GM21390 (cell line): ENCODE data around the gene GSG1L.

ENCODE experiments used
- ATAC-seq: cut with Tn5 transposase; IDR thresholded peaks from one replicate; pipeline ENCODE4 v1.9.1; 2021; ENCODE audit not compliant: unreplicated experiment

Gene GSG1L

DNA sequence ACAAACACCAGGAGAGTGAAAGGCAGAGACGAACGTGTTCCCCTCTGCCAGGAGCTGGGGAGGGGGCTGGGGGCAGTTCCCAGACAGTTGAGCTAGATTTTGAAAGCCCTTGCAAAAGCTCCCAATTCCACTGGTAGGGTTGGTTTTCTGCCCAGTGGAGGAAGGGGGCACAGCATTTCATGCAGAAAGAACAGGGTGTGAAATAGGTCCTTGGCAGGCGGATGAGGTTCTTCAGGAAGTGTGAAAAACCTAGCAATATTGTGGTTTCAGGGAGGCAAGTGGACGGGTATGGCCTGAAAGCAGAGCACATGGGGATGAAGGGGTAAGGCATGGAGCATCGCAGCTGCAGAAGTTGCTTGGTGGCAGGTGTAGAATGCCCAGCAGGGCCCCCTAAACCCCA is 265.3 kb downstream of the GSG1L start:
- ATAC-seq = no peak

DNA sequence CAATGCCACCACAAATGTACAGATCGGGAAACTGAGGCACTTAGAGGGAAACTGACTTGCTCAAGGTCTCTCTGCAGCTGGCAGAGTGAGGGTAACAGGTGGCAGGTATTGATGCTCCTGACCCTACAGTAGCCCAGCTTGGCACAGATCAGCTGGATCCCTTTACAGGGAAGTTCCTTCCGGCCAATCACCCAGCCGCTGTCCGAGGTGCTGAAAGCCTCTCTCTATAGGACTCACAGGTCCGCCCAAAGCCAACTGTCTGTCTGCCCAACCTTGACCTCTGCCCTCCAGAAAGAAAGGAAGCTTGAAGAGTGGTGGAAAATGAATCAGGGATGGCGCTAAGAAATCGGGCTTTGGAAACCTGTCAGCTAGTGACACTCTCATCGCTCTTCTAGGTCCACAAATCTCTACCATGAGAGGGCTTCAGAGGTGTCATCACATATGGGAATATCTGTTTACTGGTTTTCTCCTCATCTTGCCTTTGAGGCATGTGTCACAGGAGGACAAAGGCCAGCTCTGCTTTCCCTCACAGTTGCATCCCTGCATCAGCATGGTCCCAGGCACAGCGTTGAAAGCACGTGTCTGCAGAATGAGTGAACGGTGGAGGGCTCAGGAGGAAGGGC is 267.4 kb downstream of the GSG1L start:
- ATAC-seq = no peak

DNA sequence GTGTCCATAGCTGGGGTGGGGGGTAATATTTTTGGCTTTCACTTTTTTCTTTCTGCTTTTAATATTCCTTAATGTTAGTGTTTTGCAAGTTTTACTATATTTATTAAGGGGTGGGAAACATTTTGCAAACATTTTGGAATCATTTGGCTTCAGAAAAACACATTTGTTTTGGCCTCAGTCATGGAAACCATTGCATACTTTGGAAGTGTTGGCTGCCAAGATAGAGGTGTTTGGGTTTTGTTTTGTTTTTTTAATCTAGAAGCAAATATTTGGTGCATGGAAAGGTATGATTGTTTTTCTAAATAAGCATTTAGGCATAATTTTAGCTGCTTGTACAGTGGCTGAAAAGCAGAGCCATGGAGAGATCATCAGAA is 270.3 kb downstream of the GSG1L start:
- no peak for ATAC-seq

DNA sequence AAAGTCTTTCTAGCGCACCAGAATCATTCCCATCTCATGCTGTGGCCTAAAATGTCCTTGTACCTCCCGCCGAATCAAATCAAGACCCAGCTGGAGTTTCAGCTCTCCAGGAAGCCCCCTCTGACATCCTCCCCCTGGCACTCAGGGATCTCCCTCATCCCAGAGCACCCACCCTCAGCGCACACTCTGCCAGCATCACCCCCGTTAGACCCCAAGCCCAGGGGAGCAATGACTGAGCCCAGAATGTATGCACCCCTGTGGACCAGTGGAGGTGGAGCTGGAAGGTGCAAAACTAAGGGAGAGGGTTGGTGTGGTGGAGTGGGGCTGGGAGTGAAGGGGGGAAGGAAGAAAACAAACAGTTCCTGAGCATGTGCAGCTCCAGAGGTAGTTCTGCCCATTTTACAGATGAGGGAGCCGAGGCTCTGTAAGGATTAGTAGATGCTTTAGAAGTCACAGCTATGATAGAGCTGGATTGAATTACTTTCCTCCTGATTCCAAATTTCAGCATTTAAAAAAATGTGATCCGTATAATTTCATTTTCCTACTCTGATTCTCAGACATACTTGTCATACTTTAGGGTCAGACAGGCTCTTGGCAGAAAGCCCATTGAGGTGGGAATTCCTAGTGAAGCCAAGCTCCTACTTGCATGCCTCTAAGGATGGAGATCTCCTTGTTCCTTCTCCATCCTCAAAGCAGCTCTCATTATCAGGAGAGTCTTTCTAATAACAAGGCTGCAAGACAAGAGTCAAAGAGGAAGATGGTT is 270.8 kb downstream of the GSG1L start:
- no peak for ATAC-seq

DNA sequence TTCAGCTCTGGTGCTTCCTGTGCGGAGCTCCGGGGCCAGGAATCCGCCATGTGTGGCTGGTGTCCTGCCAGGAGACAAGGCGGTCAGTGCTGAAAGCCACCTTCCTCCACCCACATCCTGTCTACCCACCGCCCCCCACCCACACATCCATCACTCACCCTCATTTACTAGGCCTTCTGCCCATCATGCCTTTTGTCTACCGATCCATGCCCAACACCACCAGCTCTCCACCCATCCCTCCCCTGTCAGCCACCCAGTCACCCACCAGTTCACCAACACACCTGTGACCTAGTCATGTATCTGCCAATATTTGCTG is 272.2 kb downstream of the GSG1L start:
- no peak for ATAC-seq

DNA sequence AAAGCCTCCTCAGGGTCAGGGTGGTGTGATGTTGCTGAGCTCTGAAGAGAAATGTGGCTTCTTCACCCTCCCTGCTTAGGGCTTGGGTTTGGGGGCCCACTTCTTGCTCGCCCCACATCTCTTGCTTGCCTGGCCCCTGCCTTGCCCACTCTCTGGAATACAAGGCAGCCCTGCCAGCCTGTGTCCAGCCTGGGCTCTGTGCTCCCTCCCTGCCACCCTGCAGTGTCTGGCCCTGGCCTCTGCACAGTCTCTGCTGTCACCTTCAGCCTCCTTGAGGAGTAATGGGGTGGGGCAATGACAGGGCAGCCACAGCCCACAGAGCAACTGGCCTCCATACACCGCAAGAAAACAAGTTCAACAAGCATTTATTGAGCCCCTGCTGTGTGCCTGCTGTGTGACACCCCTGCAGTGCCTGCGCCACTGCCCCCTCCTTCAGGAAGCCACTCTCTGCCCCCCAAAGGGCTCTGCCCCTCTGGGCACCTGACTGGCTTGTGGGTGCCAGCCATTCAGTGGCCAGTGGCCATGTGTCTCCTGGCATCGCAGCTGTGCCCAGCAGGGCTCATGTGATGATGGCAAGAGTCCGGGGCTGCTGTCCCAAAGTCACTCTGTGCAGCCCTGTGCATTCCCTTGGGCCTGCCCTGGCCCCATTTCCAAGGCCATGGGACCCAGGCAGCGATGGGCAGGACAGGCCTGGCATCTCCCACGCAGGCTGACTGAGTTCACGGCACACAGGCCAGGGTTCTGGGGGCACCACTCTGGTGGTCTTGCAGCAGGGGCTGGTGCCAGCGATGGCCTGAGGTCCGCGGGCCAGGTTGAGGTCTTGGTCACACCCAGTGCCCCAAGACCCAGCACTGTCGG is 272.7 kb downstream of the GSG1L start:
- no peak for ATAC-seq

DNA sequence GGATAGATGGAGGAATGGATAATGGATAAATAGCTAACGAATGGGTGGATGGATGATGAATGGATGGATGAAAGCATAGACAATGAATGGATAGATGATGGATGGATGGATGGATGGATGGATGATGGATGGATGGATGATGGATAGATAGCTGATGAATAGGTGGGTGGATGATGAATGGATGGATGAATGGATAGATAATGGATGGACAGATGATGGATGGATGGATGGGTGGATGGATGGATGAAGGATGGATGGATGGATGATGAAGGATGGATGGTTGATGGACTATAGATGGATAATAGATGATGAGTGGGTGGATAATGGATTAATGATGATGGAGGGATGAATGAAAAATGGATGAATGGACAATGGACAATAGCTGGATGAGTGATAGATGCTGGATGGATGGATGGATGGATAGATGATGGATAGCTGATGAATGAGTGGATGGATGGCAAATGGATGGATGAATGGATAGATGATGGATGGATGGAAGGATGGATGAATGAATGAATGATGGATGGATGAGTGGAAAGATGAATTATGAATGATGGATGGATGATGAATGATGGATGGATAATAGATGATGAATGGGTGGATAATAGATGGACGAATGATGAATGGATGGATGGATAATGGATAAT is 273.8 kb downstream of the GSG1L start:
- no peak for ATAC-seq

DNA sequence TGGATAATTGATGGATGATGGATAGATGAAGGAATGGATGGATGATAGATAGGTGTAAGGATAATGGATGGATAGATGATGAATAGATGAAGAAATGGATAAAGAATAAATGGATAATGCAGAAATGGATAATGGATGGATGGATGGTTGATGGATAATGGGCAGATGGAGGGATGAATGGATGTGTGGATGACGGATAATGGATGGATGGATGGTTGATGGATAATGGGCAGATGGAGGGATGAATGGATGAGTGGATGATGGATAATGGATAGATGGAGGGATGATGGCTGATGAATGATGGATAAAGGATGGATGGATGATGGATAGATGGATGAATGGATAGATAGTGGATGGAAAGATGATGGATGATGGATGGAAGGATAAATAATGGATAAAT is 274.4 kb downstream of the GSG1L start:
- no peak for ATAC-seq

DNA sequence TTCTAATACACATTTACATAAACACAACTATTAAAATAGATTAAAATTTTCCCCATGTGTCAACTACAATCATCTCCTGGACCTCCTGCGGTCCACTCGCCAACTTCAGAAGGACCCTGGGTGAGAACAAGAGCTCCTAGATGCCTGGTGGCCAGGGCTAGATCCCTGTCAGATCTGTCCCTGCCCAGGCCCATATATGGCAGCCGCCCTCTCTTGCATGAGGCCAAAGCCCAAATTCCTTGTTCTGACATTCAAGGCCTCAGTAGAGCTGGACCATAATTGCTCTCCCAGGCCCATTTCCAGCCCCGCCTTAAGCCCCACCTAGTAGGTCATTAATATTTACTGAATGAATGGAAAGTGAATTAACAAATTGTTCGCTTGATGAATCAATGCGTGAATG is 275.8 kb downstream of the GSG1L start:
- no peak for ATAC-seq

DNA sequence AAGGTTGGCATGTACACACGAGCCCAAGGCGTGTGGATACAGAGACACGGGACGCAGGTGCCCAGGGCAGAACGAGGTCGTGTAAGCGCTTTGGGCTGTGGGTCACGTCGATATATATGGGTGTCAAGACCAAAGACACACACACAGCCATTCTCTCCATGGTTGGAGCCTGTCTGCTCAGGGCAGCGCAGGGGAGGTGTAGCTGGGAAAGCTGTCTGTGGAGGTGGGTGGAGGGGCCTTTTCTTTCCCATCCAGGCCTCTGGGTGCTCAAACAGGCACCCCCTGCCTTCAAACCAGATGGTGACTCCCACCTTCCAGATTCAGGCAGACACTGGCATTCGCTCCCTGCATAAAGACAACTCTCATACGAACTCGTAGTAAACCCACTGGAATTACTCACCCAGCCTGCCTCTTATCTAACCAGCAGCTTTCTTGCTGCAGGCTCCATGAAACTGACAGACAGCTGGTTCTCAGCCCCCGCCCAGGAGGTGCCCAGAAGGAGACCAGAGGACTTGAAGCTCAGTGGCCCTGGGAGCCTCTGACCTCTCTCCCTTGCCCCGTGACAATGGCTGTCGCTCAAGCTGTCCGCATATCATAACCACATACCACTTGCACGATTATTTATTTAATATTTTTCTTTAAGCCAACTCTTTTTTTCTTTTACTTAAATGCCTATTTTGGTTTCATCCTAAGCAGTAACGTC is 276.4 kb downstream of the GSG1L start:
- no peak for ATAC-seq

DNA sequence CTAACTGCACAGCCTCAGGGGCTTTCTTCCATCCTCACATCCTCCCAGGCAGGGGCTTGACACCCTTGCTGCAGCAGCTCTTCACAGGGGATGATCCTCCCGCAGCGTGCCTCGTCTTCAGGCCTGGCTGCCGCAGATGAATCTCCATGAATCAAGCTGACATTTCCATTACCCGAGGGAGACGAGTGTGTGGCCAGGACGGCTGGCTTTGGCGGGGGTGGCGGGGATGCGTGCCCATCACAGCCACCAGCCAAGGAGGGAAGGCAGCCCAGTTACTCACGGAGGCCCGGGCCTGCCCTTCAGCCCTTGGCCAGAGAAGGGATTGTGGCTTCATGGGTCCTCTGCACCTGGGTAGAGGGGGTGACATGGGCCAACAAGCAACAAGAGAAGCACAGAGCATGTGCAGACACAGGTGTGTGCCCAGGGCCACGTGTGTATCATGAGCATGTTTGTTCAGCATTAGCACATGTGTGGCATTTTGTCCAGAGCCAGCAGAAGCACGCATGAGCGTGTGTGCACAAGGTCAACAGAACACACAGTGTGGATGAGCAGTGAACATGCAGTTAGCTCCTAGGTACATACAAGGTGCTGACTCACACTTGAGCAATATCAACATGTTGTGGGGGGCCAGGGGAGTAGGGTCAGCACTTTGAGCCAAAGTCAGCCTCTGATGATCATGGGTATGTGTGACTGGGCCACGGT is 277.1 kb downstream of the GSG1L start:
- no peak for ATAC-seq

DNA sequence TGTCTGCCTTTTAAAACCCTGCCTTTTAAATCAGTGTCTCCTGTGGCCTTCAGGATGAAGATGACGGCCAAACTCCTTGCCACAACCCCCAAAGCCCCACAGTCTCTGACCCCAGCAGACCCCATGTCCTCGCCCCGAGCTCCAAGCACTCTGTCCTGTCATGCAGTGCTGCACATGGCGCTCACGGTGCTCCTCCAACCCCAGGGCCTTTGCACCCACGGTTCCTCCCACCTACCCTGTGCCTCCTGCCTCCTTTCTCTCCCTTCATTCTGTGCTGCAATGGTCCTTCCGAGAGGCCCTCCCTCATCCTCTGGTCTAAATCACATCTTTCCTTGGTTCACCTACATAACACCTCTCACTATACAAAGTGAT is 278.2 kb downstream of the GSG1L start:
- no peak for ATAC-seq

DNA sequence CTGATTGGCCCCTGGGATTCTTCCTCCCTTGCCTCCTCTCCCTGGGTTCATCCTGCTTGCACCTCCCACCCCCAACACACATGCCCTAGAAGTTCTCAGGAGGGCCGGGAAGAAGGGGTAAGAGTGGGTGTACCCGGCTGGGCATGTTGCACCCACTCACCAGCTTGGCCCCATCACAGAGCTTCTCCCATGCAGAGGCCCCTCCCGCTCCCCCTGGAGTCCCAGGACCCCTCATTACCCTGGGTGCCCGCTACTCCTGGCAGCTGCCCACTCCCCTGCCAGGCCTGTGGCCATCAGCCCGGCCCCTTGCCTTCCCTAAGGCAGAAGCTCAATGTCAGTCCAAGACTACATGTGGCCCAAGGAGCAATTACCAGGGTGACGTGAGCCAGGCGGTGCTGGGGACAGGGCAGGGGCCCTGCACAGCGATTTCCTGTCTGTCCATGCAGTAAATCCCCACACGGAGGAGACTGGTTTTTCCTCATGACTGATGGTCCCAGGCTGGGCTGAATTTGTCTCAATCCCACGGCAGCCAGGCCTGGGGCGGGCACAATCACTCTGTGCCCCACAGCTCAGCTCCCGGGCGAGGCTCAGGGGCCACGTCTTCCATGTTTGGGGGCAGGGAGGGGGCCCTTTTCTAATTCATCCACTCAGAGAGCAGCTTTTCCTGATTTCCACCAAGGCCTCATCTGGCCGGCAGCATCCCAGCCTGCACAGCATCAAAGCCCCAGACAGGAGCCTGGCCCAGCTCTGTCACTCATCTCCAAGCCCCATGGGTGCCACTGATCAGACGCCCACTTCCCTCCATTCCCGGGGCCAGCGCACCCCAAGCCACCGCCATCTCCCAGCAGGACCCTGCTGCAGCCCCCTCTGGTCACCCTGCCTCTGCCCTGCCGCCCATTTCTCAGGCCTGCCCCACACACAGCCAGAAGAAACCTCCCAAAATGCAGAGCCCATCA is 278.9 kb downstream of the GSG1L start:
- ATAC-seq = no peak

DNA sequence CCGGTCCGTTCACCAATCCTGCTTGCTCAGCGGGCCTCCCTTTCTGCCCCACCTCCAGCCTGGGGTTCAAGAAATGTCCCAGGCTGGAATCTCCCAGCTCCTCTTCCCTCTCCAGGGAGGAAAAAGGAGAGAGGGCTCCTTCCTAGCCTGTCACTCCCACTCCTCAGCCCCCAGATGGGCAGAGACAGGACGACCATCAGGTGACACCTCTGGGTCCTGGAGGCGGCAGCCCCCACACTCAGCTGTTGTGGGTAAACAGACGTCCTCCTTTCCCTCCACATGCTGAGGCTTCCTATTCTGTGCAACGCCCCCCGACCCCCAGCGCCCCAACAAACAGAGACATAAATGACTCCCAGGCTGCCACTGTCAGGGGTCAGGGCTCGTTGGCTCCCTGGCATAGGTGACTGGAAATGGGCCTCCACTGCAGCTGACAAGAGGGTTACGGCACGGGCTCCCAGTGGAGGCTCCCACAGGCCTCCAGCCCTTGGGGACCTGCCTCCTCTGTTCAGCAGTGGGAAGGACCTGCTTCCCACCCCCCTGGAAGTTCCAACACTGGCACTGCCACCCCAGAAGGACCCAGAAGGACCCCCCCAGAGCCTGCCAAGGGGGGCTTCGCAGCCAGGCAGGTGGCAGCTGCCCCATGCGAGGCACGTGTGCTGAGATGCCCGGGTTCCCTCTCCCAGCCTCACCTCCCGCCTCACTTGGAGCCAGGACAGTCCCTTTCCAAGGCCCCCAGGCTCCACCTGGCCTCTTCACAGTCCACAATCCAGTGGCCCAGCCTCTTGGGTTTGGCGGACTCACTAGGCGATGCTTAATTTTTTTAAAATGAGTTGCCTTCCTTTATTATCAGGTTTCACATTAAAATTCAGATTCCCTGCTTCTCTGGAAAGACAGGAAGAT is 281.3 kb downstream of the GSG1L start:
- ATAC-seq = no peak

DNA sequence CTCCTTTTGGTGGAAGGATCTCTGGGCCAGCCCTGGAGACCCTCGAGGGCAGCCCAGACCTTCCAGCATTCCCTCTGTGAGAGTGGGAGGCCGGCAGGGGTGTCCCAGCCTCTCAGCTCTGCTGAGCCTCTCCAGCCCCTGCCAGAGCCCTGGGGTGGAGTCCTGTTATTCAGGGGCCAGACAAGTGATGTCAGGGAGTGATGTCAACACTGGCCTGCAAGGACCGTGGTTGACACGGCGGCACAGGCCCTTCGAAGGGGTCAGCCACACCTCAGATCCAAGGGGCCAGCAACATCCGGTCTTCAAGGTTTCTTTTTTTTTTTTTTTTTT is 282.4 kb downstream of the GSG1L start:
- ATAC-seq = no peak

DNA sequence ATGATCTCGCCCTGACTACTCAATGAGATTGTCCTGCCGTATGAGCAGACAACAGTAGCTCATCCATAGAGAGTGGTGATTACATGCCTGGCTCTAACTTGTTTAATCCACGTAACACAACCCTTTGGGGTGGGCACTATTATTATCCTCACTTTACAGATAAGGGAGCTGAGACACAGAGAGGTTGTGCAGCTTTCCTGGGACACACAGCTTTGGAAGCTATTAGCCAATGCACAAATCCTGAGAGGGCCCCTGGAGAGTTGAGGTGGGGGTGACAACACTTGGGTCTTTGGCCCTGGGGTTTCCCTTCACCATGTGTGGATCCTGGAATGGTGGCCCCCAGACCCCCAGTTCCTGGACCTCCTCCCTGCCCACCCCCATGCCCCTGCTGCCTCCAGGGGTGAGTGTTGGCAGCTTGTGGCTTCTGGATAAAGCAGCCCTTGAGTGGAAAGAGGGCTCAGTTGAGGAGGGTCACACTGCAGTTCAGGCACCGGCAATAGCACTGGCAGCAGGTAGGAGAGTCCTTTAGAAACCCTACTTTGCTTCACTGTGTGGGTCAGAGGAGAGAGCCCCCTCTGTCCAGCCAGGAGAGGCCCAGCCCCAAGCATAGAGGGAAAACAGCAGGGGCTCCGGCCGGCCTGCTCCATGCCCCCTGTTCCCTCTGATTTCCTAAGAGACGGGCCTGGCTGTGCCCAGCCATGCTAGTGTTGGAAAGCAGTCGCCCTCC is 282.9 kb downstream of the GSG1L start:
- ATAC-seq = no peak

DNA sequence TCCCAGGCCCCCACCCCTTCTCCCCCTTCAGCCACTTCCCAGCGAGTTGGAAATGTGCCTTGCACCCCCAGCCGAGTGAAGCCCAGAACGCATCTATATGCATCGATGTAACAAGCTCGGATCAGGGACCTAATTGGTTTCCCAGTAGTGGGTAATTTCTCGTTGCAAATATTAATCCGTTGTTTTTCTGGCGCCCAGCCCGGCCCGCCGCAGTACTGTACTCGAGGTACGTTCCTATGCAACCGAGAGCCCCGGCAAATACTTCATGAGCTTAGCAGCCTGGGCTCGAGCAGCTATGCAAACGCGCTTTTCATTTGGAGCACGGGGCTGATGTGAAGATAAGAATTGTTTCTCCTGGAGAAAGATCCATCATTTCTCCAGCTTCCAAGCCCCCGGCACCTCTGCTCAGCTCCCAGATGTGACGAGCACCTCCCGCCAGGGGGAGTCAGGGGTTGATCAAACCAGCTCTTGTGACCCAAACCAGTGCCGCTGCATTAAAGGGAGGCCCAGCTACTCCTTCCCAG is 283.8 kb downstream of the GSG1L start:
- no peak for ATAC-seq
